ENCODE measurements around the gene ITGA3.

Gene ITGA3

DNA sequence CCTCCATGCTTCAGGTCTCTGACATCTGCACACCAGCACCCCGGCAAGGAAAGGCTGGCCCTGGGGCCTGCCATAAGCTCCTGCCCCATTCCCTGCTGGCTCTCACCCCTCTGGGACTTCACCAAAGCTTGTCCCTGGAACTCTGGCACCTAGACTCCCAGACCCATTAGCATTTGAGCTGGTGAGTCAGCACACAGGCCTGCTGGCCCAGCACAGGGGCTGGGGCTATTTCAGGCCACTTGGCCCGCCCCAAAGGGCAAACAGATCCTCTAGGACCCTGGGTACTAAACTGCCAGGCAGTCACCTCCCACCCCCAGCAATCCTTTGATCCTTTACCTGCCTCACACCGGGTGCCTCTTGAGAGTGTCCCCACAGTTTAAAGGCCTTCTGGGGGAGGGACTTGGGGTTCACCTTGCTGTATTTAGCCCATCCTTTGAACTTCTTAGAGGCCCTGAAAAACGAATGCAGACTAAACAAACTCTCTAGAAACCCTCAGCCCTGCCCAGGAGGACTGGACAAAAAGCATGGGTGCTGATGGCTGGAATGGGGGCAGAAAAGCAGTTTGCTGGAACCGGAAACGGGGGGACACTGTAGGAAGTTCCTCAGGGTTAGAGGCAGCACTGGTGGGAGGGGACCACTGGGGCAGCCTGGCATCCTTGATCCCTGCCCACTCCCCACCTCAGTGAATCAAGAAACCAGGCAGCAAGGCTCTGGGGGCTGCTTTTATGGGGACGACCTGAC is 77.3 kb downstream of the ITGA3 start:
- no peak for DNase-seq

DNA sequence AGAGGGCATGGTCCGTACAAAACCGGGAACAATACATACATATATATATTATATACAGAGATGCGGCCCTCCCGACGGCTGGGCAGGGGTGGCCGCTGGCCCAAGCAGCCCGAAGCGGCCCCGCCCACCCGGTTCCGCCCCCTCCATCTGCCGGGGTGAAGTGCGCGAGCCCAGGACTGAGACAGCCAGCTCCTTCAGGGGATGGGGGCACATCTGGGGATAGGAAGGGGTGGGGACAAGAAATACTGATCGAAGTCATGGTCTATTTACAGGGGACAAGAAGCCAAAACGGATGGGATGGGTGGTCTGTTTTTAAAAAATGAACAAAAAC is 77.8 kb downstream of the ITGA3 start:
- DNase-seq: no peak

DNA sequence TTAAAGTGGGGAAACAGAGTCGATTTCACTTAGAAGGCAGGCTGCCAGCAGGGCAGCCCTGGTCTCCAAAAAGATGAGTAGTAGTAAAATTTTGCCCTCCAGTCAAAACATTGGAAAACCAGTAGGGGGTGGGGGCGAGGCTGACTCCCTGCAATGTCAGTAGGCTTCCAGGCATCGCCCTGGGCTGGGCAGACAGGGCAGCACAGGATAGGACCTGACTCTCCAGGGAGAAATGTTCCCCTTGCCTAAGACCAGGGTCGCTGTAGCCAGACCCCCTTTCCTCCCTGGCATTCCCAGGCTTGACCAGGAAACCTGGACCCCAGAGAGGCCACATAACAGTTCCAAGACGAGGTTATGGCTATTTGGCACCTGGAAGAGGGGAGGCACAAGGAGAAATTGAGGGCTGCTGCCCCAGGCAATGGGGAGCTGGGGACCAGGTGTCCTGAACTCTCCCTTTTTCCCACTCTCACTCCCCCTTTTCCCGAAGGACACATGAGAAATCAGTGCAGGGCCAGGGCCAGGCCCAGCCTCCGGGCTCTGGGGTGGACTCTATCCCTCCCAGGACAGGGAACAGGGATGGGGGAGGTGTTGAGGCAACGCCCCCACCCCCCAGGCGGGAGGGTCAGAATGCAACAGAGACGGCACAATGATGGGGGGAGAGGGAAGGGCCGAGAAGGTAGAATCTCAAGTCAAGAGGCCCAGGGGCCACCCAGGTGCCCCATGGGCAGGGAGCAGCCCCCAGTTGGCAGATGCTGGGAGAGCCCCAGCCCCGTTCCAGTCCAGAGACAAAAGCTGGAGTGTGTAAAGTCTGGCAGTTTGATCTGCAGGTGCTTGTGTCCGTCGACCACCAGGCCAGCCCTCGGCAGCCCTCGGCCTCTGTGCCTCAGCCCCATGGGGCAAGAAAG is 78.5 kb downstream of the ITGA3 start:
- DNase-seq: no peak

DNA sequence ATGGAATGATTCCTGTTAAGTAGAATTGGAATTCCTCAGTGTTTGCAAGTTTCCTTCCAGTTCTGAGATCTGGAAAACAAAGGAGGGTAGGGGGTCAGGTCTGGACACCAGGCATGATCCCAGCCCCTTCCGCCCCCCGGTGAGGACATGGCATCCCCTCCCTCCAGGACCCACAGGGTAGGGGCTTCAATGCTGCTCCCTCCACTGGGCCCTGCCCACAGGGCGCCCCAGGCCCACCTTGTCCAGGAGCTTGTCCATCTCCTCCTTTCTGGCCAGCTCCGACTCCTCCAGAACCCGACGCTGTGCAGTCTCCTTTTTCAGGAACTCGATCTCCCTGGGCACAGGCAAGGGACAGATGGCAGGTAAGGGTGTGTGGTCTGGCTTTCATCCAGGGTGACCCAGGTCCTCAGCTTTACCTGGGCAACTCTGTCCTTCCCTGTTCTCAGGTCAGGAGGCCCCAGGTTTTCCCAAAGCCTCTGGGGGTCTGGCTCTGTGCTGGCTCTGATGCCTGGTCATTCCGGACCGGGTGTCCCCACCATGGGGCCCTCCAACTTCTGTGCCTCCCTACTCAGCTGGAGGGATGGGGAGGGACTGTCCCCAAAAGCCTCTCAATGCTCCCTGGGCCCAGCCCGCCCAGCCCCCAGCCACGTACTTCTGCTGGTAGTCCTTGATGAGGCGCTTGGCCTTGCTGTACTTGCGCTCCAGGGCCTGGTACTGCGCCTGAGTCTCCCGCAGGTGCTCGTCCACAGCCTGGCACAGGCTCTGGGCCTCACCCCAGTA is 79.6 kb downstream of the ITGA3 start:
- DNase-seq: no peak

DNA sequence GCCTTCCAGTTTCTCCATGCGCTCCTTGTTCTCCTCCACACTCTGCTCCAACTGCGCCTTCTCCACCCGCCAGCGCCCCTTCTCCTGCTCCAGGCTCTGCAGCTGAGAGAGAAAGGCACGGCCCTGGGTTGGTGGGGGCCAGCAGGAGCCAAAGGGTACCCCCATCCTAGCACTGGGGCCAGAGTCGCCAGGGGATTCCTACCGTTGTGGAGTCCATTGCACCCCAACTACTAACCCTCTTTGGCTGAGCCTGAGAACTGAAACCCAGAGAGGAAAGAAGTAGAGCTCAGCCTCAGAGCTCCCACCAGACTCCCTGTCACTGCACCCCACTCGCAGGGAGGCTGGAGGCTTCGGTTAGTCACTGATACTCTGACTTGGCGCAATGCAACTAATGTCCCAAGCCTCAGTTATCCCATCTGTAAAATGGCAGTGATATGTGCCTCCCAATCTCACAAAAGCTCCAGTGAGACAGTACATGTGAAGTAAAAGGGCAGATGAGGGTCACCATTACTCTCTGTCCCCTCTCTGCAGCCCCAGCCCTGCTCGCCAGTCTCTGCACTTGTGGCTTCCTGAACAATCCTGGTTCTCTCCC is 80.3 kb downstream of the ITGA3 start:
- no peak for DNase-seq

DNA sequence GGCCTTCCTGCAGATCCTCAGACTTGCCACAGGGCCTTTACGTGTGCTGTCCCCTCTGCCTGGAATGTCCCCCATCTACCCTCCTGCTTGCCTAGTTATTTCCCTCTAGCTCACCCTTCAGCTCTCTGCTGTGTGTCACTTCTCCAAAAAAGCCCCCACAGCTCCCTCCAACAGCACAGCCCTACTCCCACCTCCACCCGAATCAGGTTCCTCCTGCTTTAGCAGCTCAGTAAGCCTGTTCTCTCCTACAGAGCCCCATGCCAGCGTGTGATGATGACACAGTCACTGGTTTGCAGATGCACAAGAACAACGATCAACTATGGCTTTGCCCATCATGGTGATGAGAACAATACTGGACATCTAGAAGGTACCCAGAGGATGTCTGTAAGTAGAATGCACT is 81.1 kb downstream of the ITGA3 start:
- DNase-seq: no peak

DNA sequence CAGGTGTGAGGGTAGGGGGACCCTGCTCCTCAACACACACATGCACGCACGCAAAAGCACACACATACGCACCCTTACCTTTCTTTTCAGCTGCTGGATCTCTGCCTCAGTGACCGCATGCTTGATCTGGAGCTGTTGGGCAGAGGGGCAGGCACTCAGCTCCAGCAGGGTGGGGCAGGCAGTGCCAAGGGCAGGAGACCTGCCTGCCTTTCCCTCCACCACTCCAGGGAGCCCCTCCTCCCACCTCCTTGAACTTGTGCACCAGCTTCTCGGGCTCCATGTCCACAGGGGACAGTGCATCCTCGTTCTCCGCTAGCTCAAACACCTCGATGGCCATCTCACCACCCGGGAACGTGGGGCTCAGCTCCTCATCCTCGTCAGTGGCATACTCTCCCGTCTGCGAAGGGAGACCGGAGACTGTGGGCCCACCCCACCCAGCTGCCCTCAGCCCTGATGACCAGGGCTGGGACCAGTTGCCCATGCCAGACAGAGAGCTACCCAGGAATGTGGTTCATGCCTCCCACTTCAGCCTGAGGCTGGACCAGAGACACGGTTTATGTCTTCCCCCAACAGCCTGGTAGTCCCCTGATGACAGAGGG is 83.4 kb downstream of the ITGA3 start:
- no peak for DNase-seq

Data from GF-D8 (cell line).